Effector memory CD4-positive, alpha-beta T cell (primary cell): ENCODE measurements around the gene TMEM95.

ENCODE experiments used
- DNase-seq, 3 donors: peaks; one replicate each; pipeline ENCODE4 v3.0.0-alpha.2; 2020
- H3K27ac ChIP-seq: 2 replicates; pipeline ENCODE4 v1.7.0; 2013; ENCODE audit warnings: mild to moderate bottlenecking, low read length, moderate library complexity; ENCODE audit not compliant: insufficient read depth, poor library complexity, severe bottlenecking
- H3K27me3 ChIP-seq: replicated peaks from 2 replicates; pipeline ENCODE4 v1.7.0; 2013; ENCODE audit warnings: mild to moderate bottlenecking, low read length; ENCODE audit not compliant: insufficient read depth, control insufficient read depth, poor library complexity, severe bottlenecking
- H3K36me3 ChIP-seq: 2 replicates; pipeline ENCODE4 v1.7.0; 2013; ENCODE audit warnings: mild to moderate bottlenecking, low read length, moderate library complexity; ENCODE audit not compliant: control insufficient read depth, insufficient read depth
- H3K4me1 ChIP-seq: 2 replicates; pipeline ENCODE4 v1.7.0; 2013; ENCODE audit warnings: low read length, mild to moderate bottlenecking; ENCODE audit not compliant: control insufficient read depth, insufficient read depth, poor library complexity, severe bottlenecking
- H3K4me3 ChIP-seq: 2 replicates; pipeline ENCODE4 v1.7.0; 2013; ENCODE audit warnings: low read length, low read depth, mild to moderate bottlenecking; ENCODE audit not compliant: insufficient read depth, poor library complexity, severe bottlenecking
- H3K9me3 ChIP-seq: 2 replicates; pipeline ENCODE4 v1.7.0; 2013; ENCODE audit warnings: mild to moderate bottlenecking, low read length, moderate library complexity; ENCODE audit not compliant: control insufficient read depth

Gene TMEM95

DNA sequence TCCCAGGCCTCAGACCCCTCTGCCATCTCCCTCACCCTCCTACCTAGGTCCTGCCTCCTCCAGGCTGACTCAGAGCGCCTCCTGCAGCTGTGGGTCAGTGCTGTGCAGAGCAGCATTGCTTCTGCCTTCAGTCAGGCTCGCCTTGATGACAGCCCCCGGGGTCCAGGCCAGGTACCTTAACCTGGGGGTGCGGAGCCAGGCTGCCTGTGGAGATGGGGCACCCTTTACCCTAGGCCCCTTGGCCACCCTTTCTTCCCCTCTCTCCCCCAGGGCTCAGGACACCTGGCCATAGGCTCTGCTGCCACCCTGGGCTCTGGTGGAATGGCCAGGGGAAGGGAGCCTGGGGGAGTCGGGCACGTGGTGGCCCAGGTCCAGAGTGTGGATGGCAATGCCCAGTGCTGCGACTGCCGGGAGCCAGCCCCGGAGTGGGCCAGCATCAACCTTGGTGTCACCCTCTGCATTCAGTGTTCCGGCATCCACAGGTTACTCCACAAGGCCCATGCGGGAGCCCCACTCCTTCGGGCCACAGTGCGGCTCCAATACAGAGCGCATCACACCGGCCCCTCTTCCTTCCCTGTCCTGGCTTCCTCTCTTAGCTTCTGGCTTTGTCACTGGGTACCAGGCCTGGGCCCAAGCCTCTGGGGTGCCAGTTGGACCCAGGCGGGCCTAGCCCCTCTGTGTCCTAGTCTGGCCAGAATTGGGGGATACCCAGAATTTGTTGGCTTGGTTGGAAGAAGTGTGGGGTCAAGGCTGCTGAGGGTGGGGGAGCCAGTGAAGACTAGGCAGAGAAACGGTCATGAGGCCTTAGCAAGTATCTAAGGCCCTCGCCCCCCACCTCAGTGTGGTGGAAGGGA is 8.0 kb upstream of the TMEM95 start:
- no peak overlapping the region for H3K4me3 ChIP-seq
- no peaks in the 10 kb centered on the region for H3K9me3 ChIP-seq
- no peaks in the 10 kb centered on the region for H3K27me3 ChIP-seq
- no peak for DNase-seq
- H3K4me1 ChIP-seq = peaks cover 12% of the 10 kb centered on the region
- H3K36me3 ChIP-seq = peaks cover 71% of the 10 kb centered on the region
- no peak overlapping the region for H3K27ac ChIP-seq

DNA sequence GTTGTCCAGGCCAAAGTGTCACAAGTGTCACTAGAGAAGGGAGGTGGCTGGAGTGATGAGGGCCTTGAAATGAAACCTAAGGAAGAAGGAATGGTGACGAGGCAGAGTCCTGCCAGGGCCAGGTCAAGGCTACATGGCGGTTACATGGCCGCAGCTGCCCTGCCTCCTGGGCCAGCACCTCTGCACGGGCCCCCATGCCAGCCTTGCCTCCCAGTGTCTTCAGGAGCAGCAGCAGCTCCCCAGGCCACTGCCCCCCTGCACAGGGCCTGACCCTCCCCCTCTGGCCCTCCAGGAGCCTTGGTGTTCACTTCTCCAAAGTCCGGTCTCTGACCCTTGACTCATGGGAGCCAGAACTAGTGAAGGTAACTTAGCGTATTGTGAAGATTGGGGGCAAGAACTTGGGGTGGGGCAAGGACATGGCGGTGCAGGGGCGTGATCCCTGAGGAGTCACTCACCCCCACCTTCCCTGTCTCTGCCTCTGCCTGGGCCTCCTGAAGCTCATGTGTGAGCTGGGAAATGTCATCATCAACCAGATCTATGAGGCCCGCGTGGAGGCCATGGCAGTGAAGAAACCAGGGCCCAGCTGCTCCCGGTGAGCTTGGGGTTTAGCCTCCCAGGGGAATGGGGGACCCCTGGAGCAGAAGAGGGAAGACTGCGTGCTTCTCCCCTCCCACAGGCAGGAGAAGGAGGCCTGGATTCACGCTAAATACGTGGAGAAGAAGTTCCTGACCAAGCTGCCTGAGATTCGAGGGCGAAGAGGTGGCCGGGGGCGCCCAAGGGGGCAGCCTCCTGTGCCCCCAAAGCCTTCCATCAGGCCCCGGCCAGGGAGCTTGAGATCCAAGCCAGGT is 7.1 kb upstream of the TMEM95 start:
- H3K36me3 ChIP-seq = peaks cover 63% of the 10 kb centered on the region
- no peaks in the 10 kb centered on the region for H3K27me3 ChIP-seq
- no peak overlapping the region for H3K4me3 ChIP-seq
- H3K9me3 ChIP-seq = no peaks in the 10 kb centered on the region
- H3K4me1 ChIP-seq = peaks cover 21% of the 10 kb centered on the region
- DNase-seq = no peak
- H3K27ac ChIP-seq = no peak overlapping the region

DNA sequence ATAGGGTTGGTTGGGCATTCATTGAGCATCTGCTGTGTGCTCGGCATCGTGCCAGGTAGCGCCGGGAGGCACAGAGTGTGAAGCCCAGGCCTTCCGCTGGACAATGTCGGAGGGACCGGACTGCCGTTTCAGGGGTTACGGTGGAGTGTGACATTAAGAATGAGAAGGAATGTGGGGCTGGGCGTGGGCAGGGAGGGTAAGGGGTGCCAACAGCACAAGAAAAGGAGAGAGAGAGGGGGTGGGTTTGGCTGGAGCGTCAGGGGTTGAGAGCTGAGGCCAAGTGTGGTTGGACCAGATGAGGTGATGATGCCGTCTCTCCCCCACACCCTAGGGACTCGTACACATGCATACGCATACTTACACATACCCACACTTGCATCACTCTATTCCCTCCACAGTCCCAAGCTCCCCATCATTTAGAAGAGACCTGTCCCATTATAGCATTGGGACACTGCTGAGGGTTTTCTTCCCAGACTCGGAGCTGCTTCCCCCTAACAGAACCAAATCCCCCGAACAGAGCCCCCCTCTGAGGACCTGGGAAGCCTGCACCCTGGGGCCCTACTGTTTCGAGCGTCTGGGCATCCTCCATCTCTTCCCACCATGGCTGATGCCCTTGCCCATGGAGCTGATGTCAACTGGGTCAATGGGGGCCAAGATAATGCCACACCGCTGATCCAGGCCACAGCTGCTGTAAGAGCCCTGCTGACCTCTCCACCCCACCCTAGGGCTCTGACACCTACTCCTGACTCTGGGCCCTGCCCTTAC is 6.3 kb upstream of the TMEM95 start:
- Histone ChIP-seq H3K36me3 (peaks cover 55% of the 10 kb centered on the region), H3K27ac (peak overlapping the region; percentile 13), H3K4me3 (no peak overlapping the region), H3K9me3 (no peaks in the 10 kb centered on the region), H3K4me1 (peaks cover 23% of the 10 kb centered on the region), H3K27me3 (no peaks in the 10 kb centered on the region)
- DNase-seq = no peak

DNA sequence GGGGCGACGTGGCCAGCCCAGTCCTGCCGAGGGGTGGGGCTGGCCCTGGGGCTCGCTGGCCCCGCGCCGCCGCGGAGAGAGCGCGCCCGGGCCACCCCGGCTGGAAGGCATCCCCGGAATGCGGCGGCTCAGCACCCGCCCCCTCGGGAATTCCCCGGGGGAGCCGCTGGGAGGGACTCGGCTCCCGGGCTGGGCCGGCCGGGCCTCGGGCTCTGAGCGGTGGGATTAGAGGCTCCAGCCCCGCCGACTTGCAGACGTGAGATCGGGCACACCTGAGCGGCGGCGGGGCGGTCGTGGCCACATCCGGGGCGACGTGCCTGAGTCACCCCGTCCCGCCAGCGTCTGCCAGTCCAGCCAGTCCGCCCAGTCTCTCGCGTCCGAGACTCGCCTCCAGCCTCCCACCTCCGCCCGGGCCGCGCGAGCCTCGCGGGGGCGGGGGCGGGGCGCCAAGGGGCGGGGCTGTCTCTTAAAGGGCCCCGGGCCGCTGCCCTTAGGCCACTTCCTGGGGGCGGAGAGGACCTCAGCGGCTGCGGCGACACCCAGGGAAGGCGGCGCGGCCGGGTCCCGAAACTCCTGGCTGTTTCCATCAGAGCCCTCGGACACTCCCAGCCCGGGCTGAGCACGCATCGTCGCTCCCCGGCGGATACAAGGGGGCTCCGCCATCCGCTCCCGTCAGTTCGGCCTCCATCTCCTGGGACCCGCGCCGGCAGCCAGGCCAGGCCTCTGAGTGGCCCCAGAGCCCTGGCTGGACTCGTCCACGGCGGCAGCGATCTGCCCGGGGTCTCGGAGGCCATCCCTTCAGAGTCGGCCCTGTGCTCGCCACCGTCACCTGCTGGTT is 3.1 kb upstream of the TMEM95 start, which contains the start of gene KCTD11:
KCTD11 (plus strand) TSS at position 498 of the 838 bp plus-strand sequence.
- peaks cover 23% of the 10 kb centered on the region for H3K36me3 ChIP-seq
- peak within 1 kb of the TSS; percentile 73 for H3K27ac ChIP-seq
- DNase-seq = peak; percentile 80 to 86 (median 81)
- H3K4me3 ChIP-seq = peak within 1 kb of the TSS; percentile 67
- peaks cover 28% of the 10 kb centered on the region for H3K4me1 ChIP-seq
- no peaks in the 10 kb centered on the region for H3K9me3 ChIP-seq
- H3K27me3 ChIP-seq = no peaks in the 10 kb centered on the region

DNA sequence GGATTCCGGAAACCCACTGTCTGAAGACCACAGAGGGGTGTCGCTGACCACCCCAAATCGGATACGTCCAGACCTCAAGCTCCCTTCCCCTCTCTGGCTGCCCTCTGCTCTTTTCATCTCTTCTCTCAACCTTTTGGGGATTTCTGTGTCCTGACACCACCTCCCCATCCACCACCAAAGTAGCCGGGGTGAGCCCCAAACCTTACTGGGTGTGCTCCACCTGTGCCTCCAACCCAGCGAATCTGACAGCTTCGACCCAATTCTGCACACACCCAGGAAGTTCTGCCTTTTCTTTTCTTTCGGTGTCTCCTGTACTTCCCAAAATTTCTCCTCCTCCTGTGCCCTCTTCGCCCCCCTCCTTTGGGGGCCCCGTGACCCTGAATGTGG is 2.5 kb upstream of the TMEM95 start:
- Histone ChIP-seq H3K4me1 (peaks cover 28% of the 10 kb centered on the region), H3K36me3 (peaks cover 17% of the 10 kb centered on the region), H3K27ac (peak overlapping the region; percentile 73), H3K27me3 (no peaks in the 10 kb centered on the region), H3K9me3 (no peaks in the 10 kb centered on the region), H3K4me3 (peak overlapping the region; percentile 67)
- no peak for DNase-seq

DNA sequence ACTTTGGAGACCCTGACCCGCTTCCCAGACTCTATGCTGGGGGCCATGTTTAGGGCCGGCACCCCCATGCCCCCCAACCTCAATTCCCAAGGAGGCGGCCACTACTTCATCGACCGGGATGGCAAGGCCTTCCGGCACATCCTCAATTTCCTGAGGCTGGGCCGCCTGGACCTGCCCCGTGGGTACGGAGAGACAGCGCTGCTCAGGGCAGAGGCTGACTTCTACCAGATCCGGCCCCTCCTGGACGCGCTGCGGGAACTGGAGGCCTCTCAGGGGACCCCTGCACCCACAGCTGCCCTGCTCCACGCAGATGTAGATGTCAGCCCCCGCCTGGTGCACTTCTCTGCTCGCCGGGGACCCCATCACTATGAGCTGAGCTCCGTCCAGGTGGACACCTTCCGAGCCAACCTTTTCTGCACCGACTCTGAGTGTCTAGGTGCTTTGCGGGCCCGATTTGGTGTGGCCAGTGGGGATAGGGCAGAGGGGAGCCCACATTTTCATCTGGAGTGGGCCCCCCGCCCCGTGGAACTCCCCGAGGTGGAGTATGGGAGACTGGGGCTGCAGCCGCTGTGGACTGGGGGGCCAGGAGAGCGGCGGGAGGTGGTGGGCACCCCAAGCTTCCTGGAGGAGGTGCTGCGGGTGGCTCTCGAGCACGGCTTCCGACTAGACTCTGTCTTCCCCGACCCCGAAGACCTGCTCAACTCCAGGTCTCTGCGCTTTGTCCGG is 1.9 kb upstream of the TMEM95 start:
- no peak overlapping the region for H3K27ac ChIP-seq
- no peak for DNase-seq
- H3K27me3 ChIP-seq = no peaks in the 10 kb centered on the region
- H3K4me3 ChIP-seq = no peak overlapping the region
- peaks cover 28% of the 10 kb centered on the region for H3K4me1 ChIP-seq
- no peaks in the 10 kb centered on the region for H3K9me3 ChIP-seq
- peaks cover 11% of the 10 kb centered on the region for H3K36me3 ChIP-seq

DNA sequence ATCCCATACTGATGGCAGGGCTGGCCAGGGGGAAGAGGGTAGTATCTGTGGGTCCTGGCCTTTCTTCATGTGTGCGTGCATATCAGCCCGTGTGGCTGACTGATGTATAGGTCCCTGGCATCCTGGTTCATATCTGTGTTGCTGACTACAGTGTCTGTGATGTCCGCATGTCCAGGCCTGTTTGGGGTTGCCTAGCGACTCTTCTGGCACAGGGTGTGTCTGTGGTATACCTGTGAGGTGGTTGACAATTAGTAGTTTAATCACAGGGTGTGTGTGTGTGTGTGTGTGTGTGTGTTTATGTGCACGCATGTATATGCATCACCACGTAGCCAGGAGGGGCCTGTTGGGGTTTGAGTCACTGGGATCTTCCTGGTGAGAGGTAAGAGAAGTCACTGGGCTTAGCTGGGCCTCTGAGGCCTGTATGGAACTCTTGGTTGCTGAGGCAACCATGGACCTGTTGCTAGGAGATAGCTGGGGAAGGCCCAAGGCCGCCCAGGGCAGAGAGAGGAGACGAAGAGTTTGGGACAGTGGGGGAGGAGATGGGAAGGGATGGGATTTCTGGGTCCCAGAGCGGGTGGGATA is 603 bp upstream of the TMEM95 start:
- Histone ChIP-seq H3K9me3 (no peaks in the 10 kb centered on the region), H3K27ac (no peak overlapping the region), H3K4me3 (no peak overlapping the region)

DNA sequence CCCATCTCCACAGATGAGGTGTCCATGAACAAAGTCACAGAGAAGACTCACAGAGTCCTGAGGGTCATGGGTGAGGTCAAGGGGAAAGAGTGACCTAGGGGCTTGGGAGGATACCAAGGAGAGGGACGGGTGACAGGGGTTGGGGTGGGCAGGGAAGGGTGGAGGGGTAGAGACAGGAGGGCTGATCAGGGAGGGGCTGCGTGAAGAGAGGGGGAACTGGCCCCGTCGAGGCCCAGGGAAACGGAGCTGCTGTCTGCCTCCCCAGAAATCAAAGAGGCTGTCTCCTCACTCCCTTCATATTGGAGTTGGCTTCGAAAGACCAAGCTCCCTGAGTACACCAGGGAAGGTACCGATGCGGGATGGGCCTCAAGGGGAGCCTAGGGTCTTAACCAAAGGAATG is 617 bp downstream of the TMEM95 start:
- no peak overlapping the region for H3K27ac ChIP-seq
- H3K4me1 ChIP-seq = peaks cover 25% of the 10 kb centered on the region
- no peaks in the 10 kb centered on the region for H3K27me3 ChIP-seq
- H3K9me3 ChIP-seq = no peaks in the 10 kb centered on the region
- no peak for DNase-seq
- no peaks in the 10 kb centered on the region for H3K36me3 ChIP-seq
- no peak overlapping the region for H3K4me3 ChIP-seq

More for the DNA sequence above, 603 bp upstream of the TMEM95 start:
- no peak for DNase-seq
- Histone ChIP-seq H3K36me3 (no peaks in the 10 kb centered on the region), H3K27me3 (no peaks in the 10 kb centered on the region), H3K4me1 (peaks cover 28% of the 10 kb centered on the region)
